HG03575 (cell line): ENCODE results near the gene ASTN1.

Experiments
- ATAC-seq: cut with Tn5 transposase; IDR thresholded peaks from one replicate; pipeline ENCODE4 v1.9.1; 2021; ENCODE audit not compliant: unreplicated experiment, insufficient number of reproducible peaks, low FRiP score; ENCODE audit errors: extremely low read depth

Gene ASTN1

GRCh38 chr1:177170756-177171535 is 6.4 kb upstream of the ASTN1 start, which contains the start of gene BRINP2:
Gene BRINP2, plus strand, starts transcription at chr1:177170958. Its CDS starts 58,919 bp downstream, at chr1:177229877.
- peak; percentile 68 for ATAC-seq

- no peak for ATAC-seq
These were observed 542 bp upstream of the ASTN1 start for GRCh38 chr1:177165069-177165439.

- no peak for ATAC-seq
These were observed 600 bp downstream of the ASTN1 start for GRCh38 chr1:177163844-177164379.

- ATAC-seq, result no peak
These were observed 2.3 kb downstream of the ASTN1 start for GRCh38 chr1:177162243-177162642.

GRCh38 chr1:177146499-177146898 is 18.0 kb downstream of the ASTN1 start:
- ATAC-seq, result no peak

- ATAC-seq, result no peak
These were observed 19.1 kb downstream of the ASTN1 start for GRCh38 chr1:177145106-177146070.

- no peak for ATAC-seq
These were observed 21.7 kb downstream of the ASTN1 start for GRCh38 chr1:177142791-177143271.

GRCh38 chr1:177142010-177142409 is 22.5 kb downstream of the ASTN1 start:
- no peak for ATAC-seq

- no peak for ATAC-seq
These were observed 26.2 kb downstream of the ASTN1 start for GRCh38 chr1:177138347-177138746.

GRCh38 chr1:177137814-177138213 is 26.7 kb downstream of the ASTN1 start:
- no peak for ATAC-seq

- no peak for ATAC-seq
These were observed 29.3 kb downstream of the ASTN1 start for GRCh38 chr1:177135250-177135649.

GRCh38 chr1:177133977-177134538 is 30.5 kb downstream of the ASTN1 start:
- ATAC-seq, result no peak

GRCh38 chr1:177132141-177132540 is 32.4 kb downstream of the ASTN1 start:
- ATAC-seq, result no peak

GRCh38 chr1:177131723-177132122 is 32.8 kb downstream of the ASTN1 start:
- ATAC-seq, result no peak

GRCh38 chr1:177130451-177130945 is 34.0 kb downstream of the ASTN1 start:
- no peak for ATAC-seq

GRCh38 chr1:177128665-177129281 is 35.7 kb downstream of the ASTN1 start:
- no peak for ATAC-seq

GRCh38 chr1:177126267-177126666 is 38.2 kb downstream of the ASTN1 start:
- no peak for ATAC-seq

GRCh38 chr1:177124577-177125278 is 39.8 kb downstream of the ASTN1 start:
- ATAC-seq, result no peak
